ENCODE measurements around the gene RABGGTA.

RABGGTA gene

DNA sequence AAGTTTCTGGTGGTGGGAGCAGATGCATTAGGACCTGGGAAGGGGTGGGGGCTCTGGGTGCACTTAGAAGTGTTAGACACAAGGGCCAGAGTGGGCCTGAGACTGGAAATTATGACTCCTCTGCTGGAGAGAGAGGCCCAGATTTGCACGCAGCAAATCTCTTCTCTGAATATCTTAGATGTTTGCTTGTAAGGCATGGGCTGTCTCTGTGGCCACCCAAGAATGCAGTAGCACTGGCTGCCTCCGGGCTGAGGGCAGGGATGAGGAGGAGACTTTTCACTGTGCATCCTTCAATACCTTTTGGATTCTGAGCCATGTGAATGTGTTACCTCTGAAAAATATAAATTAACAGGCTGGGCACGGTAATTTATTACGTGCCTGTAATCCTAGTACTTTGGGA lies 14.0 kb upstream of the RABGGTA start:
- in situ Hi-C loops (cut with HindIII; ENCODE audit: low sequenced_read_pairs), result no loop called here
- H3K4me3 ChIP-seq (ENCODE audit: low read depth, low read length), result no peak overlapping the region
- TF ChIP-seq, protein P1, sequence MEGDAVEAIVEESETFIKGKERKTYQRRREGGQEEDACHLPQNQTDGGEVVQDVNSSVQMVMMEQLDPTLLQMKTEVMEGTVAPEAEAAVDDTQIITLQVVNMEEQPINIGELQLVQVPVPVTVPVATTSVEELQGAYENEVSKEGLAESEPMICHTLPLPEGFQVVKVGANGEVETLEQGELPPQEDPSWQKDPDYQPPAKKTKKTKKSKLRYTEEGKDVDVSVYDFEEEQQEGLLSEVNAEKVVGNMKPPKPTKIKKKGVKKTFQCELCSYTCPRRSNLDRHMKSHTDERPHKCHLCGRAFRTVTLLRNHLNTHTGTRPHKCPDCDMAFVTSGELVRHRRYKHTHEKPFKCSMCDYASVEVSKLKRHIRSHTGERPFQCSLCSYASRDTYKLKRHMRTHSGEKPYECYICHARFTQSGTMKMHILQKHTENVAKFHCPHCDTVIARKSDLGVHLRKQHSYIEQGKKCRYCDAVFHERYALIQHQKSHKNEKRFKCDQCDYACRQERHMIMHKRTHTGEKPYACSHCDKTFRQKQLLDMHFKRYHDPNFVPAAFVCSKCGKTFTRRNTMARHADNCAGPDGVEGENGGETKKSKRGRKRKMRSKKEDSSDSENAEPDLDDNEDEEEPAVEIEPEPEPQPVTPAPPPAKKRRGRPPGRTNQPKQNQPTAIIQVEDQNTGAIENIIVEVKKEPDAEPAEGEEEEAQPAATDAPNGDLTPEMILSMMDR (IDR thresholded peaks at IDR 0.05; ENCODE audit: low read depth, low read length, missing control alignments), result no peak
- no peak for DNase-seq (ENCODE audit: low read depth)

DNA sequence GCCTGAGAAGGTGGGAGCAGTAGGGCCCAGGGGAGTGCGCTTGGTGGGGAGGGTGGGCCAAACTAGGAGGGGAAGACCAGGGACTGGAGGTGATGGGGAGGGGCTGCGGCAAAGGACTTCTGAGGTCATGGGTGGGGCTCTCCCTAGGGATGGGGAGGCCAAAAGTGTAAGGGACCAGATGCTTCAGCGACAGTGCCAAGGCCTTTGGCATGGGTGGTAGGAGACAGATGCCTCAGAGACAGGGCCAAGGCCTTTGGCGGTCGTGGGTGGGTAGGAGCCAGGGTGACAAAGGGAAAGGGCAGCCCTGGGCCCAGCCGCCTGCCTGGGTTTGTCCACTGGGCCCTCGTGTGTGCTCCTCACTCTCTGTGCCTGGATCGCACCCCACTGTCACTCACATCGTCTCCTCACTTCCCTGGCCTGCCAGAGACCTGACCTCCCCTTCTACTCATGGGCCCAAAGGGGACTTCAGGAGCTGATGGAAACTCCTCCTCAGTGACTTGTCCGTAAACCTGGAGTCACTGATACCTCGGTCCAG lies 13.2 kb upstream of the RABGGTA start:
- H3K4me3 ChIP-seq (ENCODE audit: low read depth, low read length), result no peak overlapping the region
- TF ChIP-seq, protein P1 (IDR thresholded peaks at IDR 0.05; ENCODE audit: low read depth, low read length, missing control alignments), result no peak
- in situ Hi-C loops (cut with HindIII; ENCODE audit: low sequenced_read_pairs), result no loop called here
- no peak for DNase-seq (ENCODE audit: low read depth)

DNA sequence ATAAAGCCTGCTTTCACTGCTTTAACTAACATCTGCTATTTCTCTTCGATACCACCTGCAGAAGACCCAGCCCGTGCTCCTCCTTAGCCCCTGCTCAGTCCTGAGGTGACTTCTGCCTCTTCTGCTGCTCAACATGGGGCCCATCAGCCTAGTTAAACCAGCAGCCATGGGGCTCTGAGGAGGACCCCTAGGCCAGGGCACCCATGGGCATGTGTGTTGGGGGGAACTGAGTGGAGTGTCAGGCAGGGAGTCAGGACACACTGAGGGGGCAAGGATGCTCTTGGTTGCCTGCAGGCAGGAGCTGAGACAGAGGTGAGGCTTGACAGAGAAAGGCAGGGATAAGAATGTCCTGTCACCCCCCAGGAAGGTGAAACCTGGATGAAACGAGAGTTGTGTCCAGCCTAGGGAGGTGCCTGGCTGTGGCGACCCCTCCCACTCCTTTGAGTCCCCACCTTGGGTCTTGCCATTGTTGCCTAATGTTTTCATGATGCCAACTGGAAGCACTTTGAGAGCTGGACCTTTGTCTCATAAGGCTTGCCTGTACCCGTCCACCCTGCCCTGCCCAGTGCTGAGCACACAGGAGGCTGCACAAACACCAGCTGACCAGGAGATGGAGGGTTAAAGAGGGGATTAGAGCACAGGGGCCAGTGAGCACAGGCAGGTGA lies 12.5 kb upstream of the RABGGTA start:
- DNase-seq (ENCODE audit: low read depth), result no peak
- TF ChIP-seq, protein P1 (IDR thresholded peaks at IDR 0.05; ENCODE audit: low read depth, low read length, missing control alignments), result no peak
- no peak overlapping the region for H3K4me3 ChIP-seq (ENCODE audit: low read depth, low read length)
- in situ Hi-C loops (cut with HindIII; ENCODE audit: low sequenced_read_pairs), result no loop called here

- no peak for DNase-seq (ENCODE audit: low read depth)
- in situ Hi-C loops (cut with HindIII; ENCODE audit: low sequenced_read_pairs), result no loop called here
Observed at GRCh38 chr14:24282736-24283135, 11.3 kb upstream of the RABGGTA start.

DNA sequence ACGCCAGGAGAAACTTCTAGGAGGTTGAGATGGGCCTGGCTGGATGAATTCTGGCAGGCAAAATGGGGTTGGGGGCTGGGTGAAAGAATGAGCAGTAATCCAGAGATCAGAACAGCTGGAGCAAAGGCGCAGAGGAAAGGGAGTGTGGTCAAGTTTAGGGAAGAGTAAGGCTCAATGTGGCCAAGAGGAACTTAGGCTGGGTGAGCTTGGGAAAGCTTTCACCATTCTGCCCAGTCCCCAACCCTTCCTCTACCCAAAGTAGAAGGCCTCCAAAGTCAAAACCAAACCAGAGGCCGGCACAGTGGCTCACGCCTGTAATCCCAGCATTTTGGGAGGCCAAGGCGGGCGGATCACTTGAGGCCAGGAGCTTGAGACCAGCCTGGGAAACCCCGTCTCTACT lies 10.2 kb upstream of the RABGGTA start:
- DNase-seq (ENCODE audit: low read depth), result no peak
- in situ Hi-C loops (cut with HindIII; ENCODE audit: low sequenced_read_pairs), result no loop called here

More at GRCh38 chr14:24282736-24283135, 11.3 kb upstream of the RABGGTA start:
- TF ChIP-seq, protein P1 (IDR thresholded peaks at IDR 0.05; ENCODE audit: low read depth, low read length, missing control alignments), result no peak
- no peak overlapping the region for H3K4me3 ChIP-seq (ENCODE audit: low read depth, low read length)

GRCh38 chr14:24280797-24281460 lies 9.5 kb upstream of the RABGGTA start:
- in situ Hi-C loops (cut with HindIII; ENCODE audit: low sequenced_read_pairs), result no loop called here
- TF ChIP-seq, protein P1 (IDR thresholded peaks at IDR 0.05; ENCODE audit: low read depth, low read length, missing control alignments), result no peak
- H3K4me3 ChIP-seq (ENCODE audit: low read depth, low read length), result no peak overlapping the region
- DNase-seq (ENCODE audit: low read depth), result no peak

More for the DNA sequence above, 10.2 kb upstream of the RABGGTA start:
- TF ChIP-seq, protein P1 (IDR thresholded peaks at IDR 0.05; ENCODE audit: low read depth, low read length, missing control alignments), result no peak
- no peak overlapping the region for H3K4me3 ChIP-seq (ENCODE audit: low read depth, low read length)
